Body of pancreas (tissue), 4 donors: ENCODE data around the gene MRTFA.

Experiments used
- CTCF ChIP-seq, 7 experiments: fragments of 450-650 bp in 4 of 7; fragments of 200-600 bp in 3 of 7; sonication (generic) in 3 of 7; IDR thresholded peaks; one replicate each; pipeline ENCODE4 v1.5.1; 2016 to 2019; ENCODE audit warnings: antibody characterized with exemption in 7 of 7
- POLR2A ChIP-seq, 3 donors: fragments of 450-650 bp; IDR thresholded peaks; one replicate each; pipeline ENCODE4 v1.6.1; 2016; ENCODE audit warnings: antibody characterized with exemption in 3 of 3, mild to moderate bottlenecking in 2 of 3

DNA sequence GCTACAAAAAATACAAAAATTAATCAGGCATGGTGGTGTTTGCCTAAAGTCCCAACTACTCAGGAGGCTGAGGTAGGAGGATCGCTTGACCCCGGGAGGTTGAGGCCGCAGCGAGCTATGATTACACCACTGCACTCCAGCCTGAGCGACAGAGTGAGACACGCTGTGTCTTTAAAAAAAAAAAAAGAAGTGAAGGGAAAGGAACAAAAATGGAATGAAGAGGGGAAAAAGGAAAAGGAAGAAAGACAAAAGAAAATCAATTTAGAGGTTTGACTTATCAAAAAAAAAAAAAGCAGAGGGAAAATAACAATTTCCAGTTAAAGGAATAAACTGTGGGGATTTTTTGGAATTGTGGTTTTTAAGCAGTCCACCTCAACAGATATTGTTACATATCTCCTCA, 36.8 kb downstream of the MRTFA start:
- TF ChIP-seq CTCF (IDR thresholded peaks at IDR 0.05) (no peak), POLR2A (IDR thresholded peaks at IDR 0.05) (no peak)
